HCT116 (cell line): Measurements from ENCODE around the gene CPED1.

Experiments used
- CTCF ChIP-seq, 3 experiments: fragments of 200-600 bp in 1 of 3; sonication (generic) in 1 of 3; IDR thresholded peaks in 2 of 3; conservative IDR thresholded peaks in 1 of 3; 2 replicates each; pipeline ENCODE4 v1.5.1; 2012 to 2017; ENCODE audit warnings: low read depth in 2 of 3, low read length in 2 of 3, antibody characterized with exemption in 1 of 3, borderline replicate concordance in 1 of 3, control low read depth in 1 of 3, mild to moderate bottlenecking in 1 of 3, mixed read lengths in 1 of 3, mixed run types in 1 of 3, moderate library complexity in 1 of 3; ENCODE audit not compliant: insufficient read depth in 1 of 3
- ZNF274 ChIP-seq: fragments of 200-500 bp; sonication (Bioruptor generic); IDR thresholded peaks from 2 replicates; pipeline ENCODE4 v1.6.1; 2014; ENCODE audit warnings: mild to moderate bottlenecking, low read depth, low read length, inconsistent platforms
- TF ChIP-seq, protein P1 (sequence below): IDR thresholded peaks from 2 replicates; pipeline ENCODE4 v1.6.1; 2011; ENCODE audit warnings: mild to moderate bottlenecking, low read length, moderate library complexity; ENCODE audit not compliant: insufficient replicate concordance; ENCODE audit errors: extremely low read depth

- TF ChIP-seq CTCF (IDR thresholded peaks at IDR 0.05 in 2 of 3, conservative IDR thresholded peaks at IDR 0.05 in 1 of 3; ENCODE audit: borderline replicate concordance in 1 of 3, insufficient read depth in 1 of 3, low read depth in 2 of 3, low read length in 2 of 3) (no peak), ZNF274 (no peak)
- TF ChIP-seq, protein P1, sequence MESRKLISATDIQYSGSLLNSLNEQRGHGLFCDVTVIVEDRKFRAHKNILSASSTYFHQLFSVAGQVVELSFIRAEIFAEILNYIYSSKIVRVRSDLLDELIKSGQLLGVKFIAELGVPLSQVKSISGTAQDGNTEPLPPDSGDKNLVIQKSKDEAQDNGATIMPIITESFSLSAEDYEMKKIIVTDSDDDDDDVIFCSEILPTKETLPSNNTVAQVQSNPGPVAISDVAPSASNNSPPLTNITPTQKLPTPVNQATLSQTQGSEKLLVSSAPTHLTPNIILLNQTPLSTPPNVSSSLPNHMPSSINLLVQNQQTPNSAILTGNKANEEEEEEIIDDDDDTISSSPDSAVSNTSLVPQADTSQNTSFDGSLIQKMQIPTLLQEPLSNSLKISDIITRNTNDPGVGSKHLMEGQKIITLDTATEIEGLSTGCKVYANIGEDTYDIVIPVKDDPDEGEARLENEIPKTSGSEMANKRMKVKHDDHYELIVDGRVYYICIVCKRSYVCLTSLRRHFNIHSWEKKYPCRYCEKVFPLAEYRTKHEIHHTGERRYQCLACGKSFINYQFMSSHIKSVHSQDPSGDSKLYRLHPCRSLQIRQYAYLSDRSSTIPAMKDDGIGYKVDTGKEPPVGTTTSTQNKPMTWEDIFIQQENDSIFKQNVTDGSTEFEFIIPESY, result no peak
Observed at GRCh38 chr7:121015560-121015959, 27.0 kb downstream of the CPED1 start.
